ENCODE measurements around the gene C6orf47.

GRCh38 chr6:31633447-31633846 is 27.1 kb downstream of the C6orf47 start:
- TF ChIP-seq YY1 (IDR thresholded peaks at IDR 0.05; ENCODE audit: insufficient read depth, insufficient read length) (no peak), ZNF274 (IDR thresholded peaks at IDR 0.05; ENCODE audit: low read depth, low read length) (no peak), SUZ12 (IDR thresholded peaks at IDR 0.05; ENCODE audit: extremely low read depth, insufficient read depth, insufficient read length) (no peak)

Data from NT2/D1 (cell line).